H9 (cell line): ENCODE results near the gene VASH2. TPM values are rescaled to one million over a fixed set of nuclear protein-coding genes. Genes with fewer than 3 reads are reported as not detected.
A peak's percentile ranks its signal among the peaks of the same experiment; 100 is the strongest.

ENCODE experiments used
- DNase-seq: peaks from one replicate; pipeline ENCODE4 v3.0.0-alpha.2; 2017
- H2AFZ ChIP-seq: one replicate; pipeline ENCODE4 v1.6.1; 2013; ENCODE audit warnings: mild to moderate bottlenecking, low read length, control low read depth, moderate library complexity
- H2AK5ac ChIP-seq: 2 replicates; pipeline ENCODE4 v1.6.1; 2013; ENCODE audit warnings: low read length, control low read depth, mixed read lengths; ENCODE audit not compliant: insufficient read length
- H2BK120ac ChIP-seq: one replicate; pipeline ENCODE4 v1.6.1; 2013; ENCODE audit warnings: low read depth, mild to moderate bottlenecking, low read length, control low read depth, inconsistent platforms; ENCODE audit not compliant: poor library complexity, severe bottlenecking
- H2BK12ac ChIP-seq: 2 replicates; pipeline ENCODE4 v1.6.1; 2013; ENCODE audit warnings: low read length, control low read depth, mixed read lengths, low read depth; ENCODE audit not compliant: insufficient read length
- H2BK15ac ChIP-seq: 2 replicates; pipeline ENCODE4 v1.6.1; 2013; ENCODE audit warnings: low read depth, low read length, control low read depth
- H2BK20ac ChIP-seq: one replicate; pipeline ENCODE4 v1.6.1; 2013; ENCODE audit warnings: low read depth, mild to moderate bottlenecking, low read length, control low read depth, inconsistent platforms; ENCODE audit not compliant: poor library complexity, severe bottlenecking
- H2BK5ac ChIP-seq: 2 replicates; pipeline ENCODE4 v1.6.1; 2013; ENCODE audit warnings: low read length, control low read depth, mixed read lengths; ENCODE audit not compliant: insufficient read length
- H3K14ac ChIP-seq: 2 replicates; pipeline ENCODE4 v1.6.1; 2013; ENCODE audit warnings: low read length, control low read depth; ENCODE audit not compliant: insufficient read depth
- H3K18ac ChIP-seq: 2 replicates; pipeline ENCODE4 v1.6.1; 2013; ENCODE audit warnings: low read depth, mild to moderate bottlenecking, mixed read lengths, low read length, control low read depth; ENCODE audit not compliant: insufficient read length
- H3K23ac ChIP-seq: 2 replicates; pipeline ENCODE4 v1.6.1; 2013; ENCODE audit warnings: low read length, control low read depth, mixed read lengths, low read depth; ENCODE audit not compliant: insufficient read length
- H3K23me2 ChIP-seq: 2 replicates; pipeline ENCODE4 v1.6.1; 2013; ENCODE audit warnings: low read depth, mild to moderate bottlenecking, mixed read lengths, low read length, control low read depth; ENCODE audit not compliant: insufficient read length, poor library complexity, severe bottlenecking
- H3K27ac ChIP-seq: 2 replicates; pipeline ENCODE4 v1.5.1; 2013; ENCODE audit warnings: low read length, control low read depth, mixed read lengths, low read depth; ENCODE audit not compliant: insufficient read length
- H3K27me3 ChIP-seq: 2 replicates; pipeline ENCODE4 v1.6.1; 2013; ENCODE audit warnings: low read length, control low read depth, inconsistent platforms; ENCODE audit not compliant: insufficient read depth
- H3K4ac ChIP-seq: 2 replicates; pipeline ENCODE4 v1.6.1; 2013; ENCODE audit warnings: low read depth, mild to moderate bottlenecking, control low read depth, inconsistent platforms, low read length, moderate library complexity
- H3K4me1 ChIP-seq: 2 replicates; pipeline ENCODE4 v1.6.1; 2013; ENCODE audit warnings: low read length, control low read depth, inconsistent platforms; ENCODE audit not compliant: insufficient read depth
- H3K4me2 ChIP-seq: 2 replicates; pipeline ENCODE4 v1.6.1; 2013; ENCODE audit warnings: low read length, control low read depth, mixed read lengths; ENCODE audit not compliant: insufficient read length, insufficient read depth
- H3K56ac ChIP-seq: 2 replicates; pipeline ENCODE4 v1.6.1; 2013; ENCODE audit warnings: low read depth, mild to moderate bottlenecking, mixed read lengths, low read length, control low read depth; ENCODE audit not compliant: insufficient read length
- H3K79me1 ChIP-seq: 2 replicates; pipeline ENCODE4 v1.6.1; 2013; ENCODE audit warnings: low read depth, mild to moderate bottlenecking, moderate library complexity, low read length, control low read depth, inconsistent platforms; ENCODE audit not compliant: insufficient read depth, poor library complexity, severe bottlenecking
- H3K79me2 ChIP-seq: 2 replicates; pipeline ENCODE4 v1.6.1; 2013; ENCODE audit warnings: low read length, control low read depth, inconsistent platforms; ENCODE audit not compliant: insufficient read depth
- H3K9ac ChIP-seq: 2 replicates; pipeline ENCODE4 v1.6.1; 2013; ENCODE audit warnings: low read length, control low read depth, mixed read lengths; ENCODE audit not compliant: insufficient read length; ENCODE audit errors: extremely low read depth
- H3K9me3 ChIP-seq: one replicate; pipeline ENCODE4 v1.6.1; 2013; ENCODE audit warnings: low read depth, low read length, inconsistent platforms; ENCODE audit not compliant: control insufficient read depth
- H3T11ph ChIP-seq: one replicate; pipeline ENCODE4 v1.6.1; 2013; ENCODE audit warnings: mild to moderate bottlenecking, low read length, control low read depth, inconsistent platforms
- H4K20me1 ChIP-seq: one replicate; pipeline ENCODE4 v1.6.1; 2013; ENCODE audit not compliant: control insufficient read depth, insufficient read length, insufficient read depth
- H4K5ac ChIP-seq: 2 replicates; pipeline ENCODE4 v1.6.1; 2013; ENCODE audit warnings: low read depth, mild to moderate bottlenecking, mixed read lengths, low read length, control low read depth; ENCODE audit not compliant: insufficient read length
- H4K8ac ChIP-seq: replicated peaks from 2 replicates; pipeline ENCODE4 v1.6.1; 2013; ENCODE audit warnings: low read length, control low read depth, mixed read lengths, low read depth; ENCODE audit not compliant: insufficient read length
- H4K91ac ChIP-seq: 2 replicates; pipeline ENCODE4 v1.6.1; 2013; ENCODE audit warnings: low read depth, mild to moderate bottlenecking, moderate library complexity, mixed read lengths, low read length, control low read depth; ENCODE audit not compliant: insufficient read length
- H3K27ac Mint-ChIP-seq, 3 experiments: 2 replicates in 2 of 3; 3 replicates in 1 of 3; pipeline ENCODE4 v1.8.0; 2020 to 2021; ENCODE audit warnings: mixed read lengths in 3 of 3, mild to moderate bottlenecking in 1 of 3, moderate library complexity in 1 of 3
- H3K27me3 Mint-ChIP-seq: 2 replicates; pipeline ENCODE4 v1.8.0; 2021; ENCODE audit warnings: low read depth, mild to moderate bottlenecking, moderate library complexity, mixed read lengths
- H3K36me3 Mint-ChIP-seq, 3 experiments: 2 replicates in 2 of 3; 3 replicates in 1 of 3; pipeline ENCODE4 v1.8.0; 2020 to 2021; ENCODE audit warnings: low read depth in 3 of 3, mixed read lengths in 3 of 3; ENCODE audit not compliant: insufficient read depth in 1 of 3
- H3K4me1 Mint-ChIP-seq, 2 experiments: 2 replicates each; pipeline ENCODE4 v1.8.0; 2020; ENCODE audit warnings: mixed read lengths in 2 of 2
- H3K4me3 Mint-ChIP-seq, 2 experiments: 2 replicates in 1 of 2; 3 replicates in 1 of 2; pipeline ENCODE4 v1.8.0; 2020 to 2021; ENCODE audit warnings: mild to moderate bottlenecking in 2 of 2, mixed read lengths in 2 of 2, moderate library complexity in 1 of 2
- H3K9me3 Mint-ChIP-seq, 2 experiments: 2 replicates in 1 of 2; 3 replicates in 1 of 2; pipeline ENCODE4 v1.8.0; 2020; ENCODE audit warnings: mild to moderate bottlenecking in 2 of 2, mixed read lengths in 2 of 2, moderate library complexity in 1 of 2
- WGBS: extraction: QIAGEN DNeasy Blood & Tissue Kit; methylation state at CpG from one replicate; pipeline ENCODE4 v1.1.7; 2013; ENCODE audit warnings: missing lambda C conversion rate, low lambda C conversion rate, mixed read lengths; ENCODE audit not compliant: insufficient read length; ENCODE audit errors: extremely low coverage; 5-methylcytosine and 5-hydroxymethylcytosine counted together
- total RNA-seq: library from RNA; stranded (reverse); gene quantifications from 2 replicates; pipeline ENCODE4 v1.2.1, GENCODE V29; 2021
- TF ChIP-seq, protein P1 (sequence below): fragments of 200-600 bp; sonication (generic); conservative IDR thresholded peaks from 3 replicates; pipeline ENCODE4 v1.8.0; 2021; ENCODE audit warnings: antibody characterized with exemption, mild to moderate bottlenecking

VASH2 gene
- total RNA-seq, 1 experiment from 2014 or later = 76.1 TPM

DNA sequence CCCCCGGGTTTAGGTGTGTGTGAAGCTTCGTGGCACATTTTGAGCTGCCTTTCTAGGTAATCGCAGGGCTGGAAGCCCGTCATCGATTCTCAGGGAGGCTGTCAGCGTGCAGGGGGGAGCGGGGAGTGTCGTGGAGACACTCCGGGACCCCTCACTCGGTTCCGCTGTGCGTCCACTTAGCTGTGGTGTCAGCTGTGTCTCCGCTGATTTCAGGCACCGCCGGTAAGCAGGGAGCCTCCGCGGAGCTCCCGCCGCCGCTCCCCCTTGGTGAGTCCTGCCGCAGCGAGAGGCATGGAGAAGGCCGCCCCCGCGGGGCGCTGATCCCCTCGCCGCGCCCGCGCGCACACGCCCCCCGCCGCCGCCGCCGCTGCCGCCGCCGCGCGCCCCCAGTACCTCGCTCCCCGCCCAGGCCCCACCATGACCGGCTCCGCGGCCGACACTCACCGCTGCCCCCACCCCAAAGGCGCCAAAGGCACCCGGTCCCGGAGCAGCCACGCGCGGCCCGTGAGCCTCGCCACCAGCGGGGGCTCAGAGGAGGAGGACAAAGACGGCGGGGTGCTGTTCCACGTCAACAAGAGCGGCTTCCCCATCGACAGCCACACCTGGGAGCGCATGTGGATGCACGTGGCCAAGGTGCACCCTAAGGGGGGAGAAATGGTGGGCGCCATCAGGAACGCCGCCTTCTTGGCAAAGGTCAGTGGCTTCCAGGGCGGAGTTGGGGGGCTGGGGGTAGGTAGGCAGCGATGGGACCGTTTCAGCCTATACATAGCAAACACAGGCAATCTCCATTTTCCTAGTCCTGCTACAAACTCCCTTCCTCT lies 995 bp downstream of the VASH2 start:
- H3K4me1 Mint-ChIP-seq = peaks cover 49 to 54% of the 10 kb centered on the region in 2 experiments
- Histone ChIP-seq H3K79me1 (peaks cover 7% of the 10 kb centered on the region), H2BK20ac (no peak overlapping the region), H3K14ac (peak overlapping the region; percentile 60; the same call in 1 of the 2 replicates), H4K8ac (no peak overlapping the region), H2AFZ (no peak overlapping the region), H3K56ac (no peak overlapping the region), H3K23me2 (peaks cover 14% of the 10 kb centered on the region), H3K23ac (no peak overlapping the region), H3K18ac (no peak overlapping the region), H2BK12ac (no peak overlapping the region), H3K27me3 (no peaks in the 10 kb centered on the region), H2BK120ac (no peak overlapping the region), H3K27ac (no peak overlapping the region), H4K5ac (no peak overlapping the region), H3T11ph (no peak overlapping the region), H3K9me3 (no peaks in the 10 kb centered on the region), H2AK5ac (no peak overlapping the region), H3K4me2 (peak overlapping the region; percentile 49), H3K79me2 (peaks cover 11% of the 10 kb centered on the region; the same call in 1 of the 2 replicates), H4K20me1 (no peaks in the 10 kb centered on the region), H3K4me1 (peaks cover 5% of the 10 kb centered on the region; the same call in 1 of the 2 replicates), H4K91ac (no peak overlapping the region), H3K9ac (peak overlapping the region; percentile 77), H2BK5ac (no peak overlapping the region), H3K4ac (no peak overlapping the region), H2BK15ac (no peak overlapping the region)
- H3K36me3 Mint-ChIP-seq = peaks cover 40 to 50% (median 42%) of the 10 kb centered on the region in 3 experiments
- H3K27me3 Mint-ChIP-seq = peaks cover 21% of the 10 kb centered on the region
- peak overlapping the region; percentile 82 to 93 for H3K4me3 Mint-ChIP-seq
- no peak for DNase-seq
- no CpG with 5 or more reads among the region's 72 CpGs for WGBS
- H3K27ac Mint-ChIP-seq = peak overlapping the region in 1 of 3 experiments; percentile 34; a peak in 1 of 7 replicates
- TF ChIP-seq, protein P1, sequence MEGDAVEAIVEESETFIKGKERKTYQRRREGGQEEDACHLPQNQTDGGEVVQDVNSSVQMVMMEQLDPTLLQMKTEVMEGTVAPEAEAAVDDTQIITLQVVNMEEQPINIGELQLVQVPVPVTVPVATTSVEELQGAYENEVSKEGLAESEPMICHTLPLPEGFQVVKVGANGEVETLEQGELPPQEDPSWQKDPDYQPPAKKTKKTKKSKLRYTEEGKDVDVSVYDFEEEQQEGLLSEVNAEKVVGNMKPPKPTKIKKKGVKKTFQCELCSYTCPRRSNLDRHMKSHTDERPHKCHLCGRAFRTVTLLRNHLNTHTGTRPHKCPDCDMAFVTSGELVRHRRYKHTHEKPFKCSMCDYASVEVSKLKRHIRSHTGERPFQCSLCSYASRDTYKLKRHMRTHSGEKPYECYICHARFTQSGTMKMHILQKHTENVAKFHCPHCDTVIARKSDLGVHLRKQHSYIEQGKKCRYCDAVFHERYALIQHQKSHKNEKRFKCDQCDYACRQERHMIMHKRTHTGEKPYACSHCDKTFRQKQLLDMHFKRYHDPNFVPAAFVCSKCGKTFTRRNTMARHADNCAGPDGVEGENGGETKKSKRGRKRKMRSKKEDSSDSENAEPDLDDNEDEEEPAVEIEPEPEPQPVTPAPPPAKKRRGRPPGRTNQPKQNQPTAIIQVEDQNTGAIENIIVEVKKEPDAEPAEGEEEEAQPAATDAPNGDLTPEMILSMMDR = no peak
- H3K9me3 Mint-ChIP-seq = peaks cover 8 to 9% of the 10 kb centered on the region in 2 experiments; a peak in 4 of 5 replicates
